Activated CD8-positive, alpha-beta T cell treated with anti-CD3 and anti-CD28 coated beads for 36 hours (primary cell): ENCODE data around the gene ROMO1. TPM values are rescaled to one million over a fixed set of nuclear protein-coding genes. Genes with fewer than 3 reads are reported as not detected.
"Not testable (repeated sequence)": the region's sequence is repeated elsewhere in the genome, so short reads cannot be mapped to it uniquely, and the experiment has no call there.

ENCODE experiments used
- ATAC-seq: fragments of 200-7000 bp; cut with Tn5 transposase; one replicate; pipeline ENCODE4 v1.10.0; 2021; ENCODE audit warnings: mild to moderate bottlenecking, moderate library complexity
- CTCF ChIA-PET: fragments of 350-600 bp; sonication (Branson Sonifier 250); formaldehyde crosslinking; loops from one replicate; lab custom pipeline; 2021; ENCODE audit warnings: antibody characterized with exemption; lab: Charles Lee
- POLR2A ChIA-PET: fragments of 350-600 bp; sonication (Branson Sonifier 250); formaldehyde crosslinking; loops from one replicate; lab custom pipeline; 2021; ENCODE audit warnings: antibody characterized with exemption; lab: Charles Lee
- DNase-seq: peaks from one replicate; pipeline ENCODE4 v3.0.0-alpha.2; 2020
- H3K27ac Mint-ChIP-seq: one replicate; pipeline ENCODE4 v1.8.0; 2021; ENCODE audit warnings: mild to moderate bottlenecking, mixed read lengths
- H3K27me3 Mint-ChIP-seq: one replicate; pipeline ENCODE4 v1.8.0; 2021; ENCODE audit warnings: mixed read lengths
- H3K36me3 Mint-ChIP-seq: one replicate; pipeline ENCODE4 v1.8.0; 2021; ENCODE audit warnings: low read depth, mixed read lengths
- H3K4me1 Mint-ChIP-seq: one replicate; pipeline ENCODE4 v1.8.0; 2021; ENCODE audit warnings: low read depth, mixed read lengths
- H3K4me3 Mint-ChIP-seq: one replicate; pipeline ENCODE4 v1.8.0; 2021; ENCODE audit warnings: mild to moderate bottlenecking, moderate library complexity, mixed read lengths
- H3K9me3 Mint-ChIP-seq: one replicate; pipeline ENCODE4 v1.8.0; 2021; ENCODE audit warnings: mixed read lengths
- intact Hi-C: fragments of 100-400 bp; cut with micrococcal nuclease; formaldehyde crosslinking; loops from one replicate; pipeline ENCODE4 v1.10.0; 2022
- total RNA-seq, 2 experiments: library from RNA; stranded (reverse); gene quantifications; one replicate each; pipeline ENCODE4 v1.2.3, GENCODE V29; 2021
- TF ChIP-seq, protein P1 (sequence below): fragments of 200-600 bp; IDR thresholded peaks from one replicate; pipeline ENCODE4 v1.8.0; 2022; ENCODE audit warnings: antibody characterized with exemption, mild to moderate bottlenecking

Gene ROMO1
- total RNA-seq, 2 experiments from 2014 or later, result 146 to 148 TPM

DNA sequence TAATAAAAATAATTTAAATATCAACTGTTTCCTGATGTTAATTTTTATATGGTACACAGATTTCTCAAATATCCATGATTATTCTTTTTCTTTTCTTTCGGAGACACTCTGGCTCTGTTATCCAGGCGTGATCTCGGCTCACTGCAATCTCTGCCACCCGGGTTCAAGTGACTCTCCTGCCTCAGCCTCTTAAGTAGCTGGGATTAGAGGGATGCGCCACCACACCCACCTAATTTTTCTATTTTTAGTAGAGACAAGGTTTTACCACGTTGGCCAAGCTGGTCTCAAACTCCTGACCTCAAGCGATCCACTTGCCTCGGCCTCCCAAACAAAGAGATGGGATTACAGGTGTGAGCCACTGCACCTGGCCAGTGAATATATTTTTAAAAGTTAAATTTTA is 20.5 kb downstream of the ROMO1 start:
- no peaks in the 10 kb centered on the region for H3K9me3 Mint-ChIP-seq
- no peak for ATAC-seq
- no peak for DNase-seq
- no peaks in the 10 kb centered on the region for H3K27me3 Mint-ChIP-seq
- peaks cover 70% of the 10 kb centered on the region for H3K36me3 Mint-ChIP-seq
- TF ChIP-seq, protein P1, sequence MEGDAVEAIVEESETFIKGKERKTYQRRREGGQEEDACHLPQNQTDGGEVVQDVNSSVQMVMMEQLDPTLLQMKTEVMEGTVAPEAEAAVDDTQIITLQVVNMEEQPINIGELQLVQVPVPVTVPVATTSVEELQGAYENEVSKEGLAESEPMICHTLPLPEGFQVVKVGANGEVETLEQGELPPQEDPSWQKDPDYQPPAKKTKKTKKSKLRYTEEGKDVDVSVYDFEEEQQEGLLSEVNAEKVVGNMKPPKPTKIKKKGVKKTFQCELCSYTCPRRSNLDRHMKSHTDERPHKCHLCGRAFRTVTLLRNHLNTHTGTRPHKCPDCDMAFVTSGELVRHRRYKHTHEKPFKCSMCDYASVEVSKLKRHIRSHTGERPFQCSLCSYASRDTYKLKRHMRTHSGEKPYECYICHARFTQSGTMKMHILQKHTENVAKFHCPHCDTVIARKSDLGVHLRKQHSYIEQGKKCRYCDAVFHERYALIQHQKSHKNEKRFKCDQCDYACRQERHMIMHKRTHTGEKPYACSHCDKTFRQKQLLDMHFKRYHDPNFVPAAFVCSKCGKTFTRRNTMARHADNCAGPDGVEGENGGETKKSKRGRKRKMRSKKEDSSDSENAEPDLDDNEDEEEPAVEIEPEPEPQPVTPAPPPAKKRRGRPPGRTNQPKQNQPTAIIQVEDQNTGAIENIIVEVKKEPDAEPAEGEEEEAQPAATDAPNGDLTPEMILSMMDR, result no peak
- no peak overlapping the region for H3K4me3 Mint-ChIP-seq
- peaks cover 51% of the 10 kb centered on the region for H3K4me1 Mint-ChIP-seq
- H3K27ac Mint-ChIP-seq, result no peak overlapping the region
- CTCF ChIA-PET, result interaction anchor here (0.7 to 2.1 kb wide), 4 partner anchors 8 to 20 kb away, joined by 3 to 11 read pairs (median 6); no protein-coding TSS in a partner anchor
- POLR2A ChIA-PET, result interaction anchor here (0.8 to 36.9 kb wide), 5 partner anchors 4 to 189 kb away, joined by 3 to 1214 read pairs (median 6); partner anchors contain the start of genes NFS1, PHF20, RBM39 and ROMO1
- intact Hi-C loops, result no loop called here

DNA sequence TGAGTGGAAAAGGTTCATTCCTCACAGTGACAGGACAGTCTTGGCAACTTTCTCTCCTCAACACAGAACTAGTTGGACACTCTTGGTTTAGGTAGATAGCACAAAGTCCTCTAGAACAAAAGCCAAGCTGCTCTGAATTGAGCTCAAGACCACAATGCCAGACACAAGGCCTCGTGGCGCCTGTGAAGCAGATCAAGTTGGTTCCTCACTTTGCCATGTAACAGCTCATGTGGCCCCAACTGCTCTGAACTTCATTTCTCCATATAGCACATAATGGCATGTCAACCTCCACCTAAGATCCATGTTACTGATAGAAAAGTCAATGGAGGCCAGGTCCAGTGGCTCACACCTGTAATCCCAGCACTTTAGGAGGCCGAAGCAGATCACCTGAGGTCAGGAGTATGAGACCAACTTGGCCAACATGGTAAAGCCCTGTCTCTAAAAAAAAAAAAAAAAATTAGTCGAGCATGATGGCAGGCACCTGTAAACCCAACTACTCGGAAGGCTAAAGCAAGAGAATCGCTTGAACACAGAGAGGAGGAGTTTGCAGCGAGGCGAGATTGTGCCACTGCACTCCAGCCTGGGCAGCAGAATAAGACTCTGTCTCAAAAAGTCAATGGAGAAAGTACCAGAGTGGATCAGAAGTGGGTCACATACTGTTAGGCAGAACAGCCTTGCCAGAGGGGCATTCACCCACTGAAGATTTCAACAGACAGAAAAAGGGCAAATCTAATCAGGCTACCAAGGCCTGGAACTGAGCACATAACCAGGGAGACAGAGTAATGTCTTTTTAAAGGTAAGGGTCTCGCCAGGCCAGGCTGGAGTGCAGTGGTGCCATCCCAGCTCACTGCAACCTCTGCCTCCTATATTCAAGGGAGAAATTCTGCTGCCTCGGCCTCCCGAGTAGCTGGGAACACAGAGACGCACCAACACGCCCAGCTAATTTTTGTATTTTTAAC is 21.2 kb downstream of the ROMO1 start:
- H3K27ac Mint-ChIP-seq, result peak overlapping the region; percentile 56

DNA sequence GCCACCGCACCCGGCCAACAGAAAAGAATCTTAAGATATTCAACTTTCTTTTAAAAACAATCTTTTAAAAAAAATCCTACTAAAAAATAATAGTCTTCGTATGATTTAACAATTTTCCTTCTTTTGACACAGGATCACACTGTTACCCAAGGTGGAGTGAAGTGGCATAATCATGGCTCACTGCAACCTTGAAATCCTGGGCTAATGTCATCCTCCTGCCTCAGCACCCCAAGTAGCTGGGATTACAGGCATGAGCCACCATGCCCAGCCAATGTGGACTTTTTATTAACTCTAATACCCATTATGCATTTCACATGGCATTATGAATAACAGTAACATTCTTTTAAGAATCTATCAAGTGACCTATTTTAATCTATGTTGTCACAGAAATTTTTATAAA is 22.0 kb downstream of the ROMO1 start:
- H3K9me3 Mint-ChIP-seq, result no peaks in the 10 kb centered on the region
- H3K4me3 Mint-ChIP-seq, result no peak overlapping the region
- ChIA-PET CTCF (no interaction called here), POLR2A (interaction anchor here (1.2 to 36.9 kb wide), 3 partner anchors 6 to 103 kb away, joined by 5 to 1214 read pairs (median 1214); partner anchors contain the start of genes NFS1, RBM39 and ROMO1)
- DNase-seq (no peak), ATAC-seq (no peak)
- H3K4me1 Mint-ChIP-seq, result peaks cover 48% of the 10 kb centered on the region
- intact Hi-C loops, result no loop called here
- no peaks in the 10 kb centered on the region for H3K27me3 Mint-ChIP-seq
- H3K27ac Mint-ChIP-seq, result peak overlapping the region; percentile 44
- H3K36me3 Mint-ChIP-seq, result peaks cover 72% of the 10 kb centered on the region
- TF ChIP-seq, protein P1, result no peak

More for the DNA sequence above, 21.2 kb downstream of the ROMO1 start:
- Mint-ChIP-seq H3K9me3 (no peaks in the 10 kb centered on the region), H3K4me3 (no peak overlapping the region), H3K36me3 (peaks cover 73% of the 10 kb centered on the region), H3K27me3 (no peaks in the 10 kb centered on the region), H3K4me1 (peaks cover 52% of the 10 kb centered on the region)
- TF ChIP-seq, protein P1, result no peak
- ChIA-PET CTCF (interaction anchor here (0.7 to 2.1 kb wide), 4 partner anchors 9 to 20 kb away, joined by 3 to 11 read pairs (median 6); no protein-coding TSS in a partner anchor), POLR2A (interaction anchor here (0.8 to 36.9 kb wide), 4 partner anchors 5 to 147 kb away, joined by 4 to 1214 read pairs (median 610); partner anchors contain the start of genes NFS1, PHF20, RBM39 and ROMO1)
- intact Hi-C loops, result no loop called here
- ATAC-seq (no peak), DNase-seq (no peak)

DNA sequence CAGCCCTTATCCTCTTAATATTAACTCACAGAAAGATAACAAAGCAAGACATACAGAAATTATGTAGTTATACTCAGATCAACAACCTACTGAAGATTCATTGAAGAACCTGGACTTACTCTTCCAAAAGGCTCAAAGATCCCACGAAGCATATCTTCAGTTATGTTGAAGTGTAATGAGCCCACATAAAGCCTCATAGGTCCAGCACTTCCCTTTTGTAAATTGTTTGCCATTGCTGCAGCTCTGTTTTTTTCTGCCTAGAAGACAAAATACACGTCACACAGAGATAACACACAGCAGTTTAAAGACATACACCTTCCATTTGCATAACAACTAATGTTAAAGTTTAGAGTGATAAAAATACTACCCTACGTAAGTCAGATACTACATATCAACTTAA is 22.4 kb downstream of the ROMO1 start:
- Mint-ChIP-seq H3K36me3 (peaks cover 73% of the 10 kb centered on the region), H3K4me3 (no peak overlapping the region), H3K9me3 (no peaks in the 10 kb centered on the region), H3K27ac (peak overlapping the region; percentile 44), H3K4me1 (peaks cover 47% of the 10 kb centered on the region), H3K27me3 (no peaks in the 10 kb centered on the region)
- ATAC-seq (no peak), DNase-seq (no peak)
- TF ChIP-seq, protein P1, result no peak
- POLR2A ChIA-PET, result interaction anchor here (0.8 to 36.9 kb wide), 4 partner anchors 5 to 227 kb away, joined by 3 to 1214 read pairs (median 610); partner anchors contain the start of genes NFS1, RBM39 and ROMO1
- intact Hi-C loops, result no loop called here
- CTCF ChIA-PET, result no interaction called here

DNA sequence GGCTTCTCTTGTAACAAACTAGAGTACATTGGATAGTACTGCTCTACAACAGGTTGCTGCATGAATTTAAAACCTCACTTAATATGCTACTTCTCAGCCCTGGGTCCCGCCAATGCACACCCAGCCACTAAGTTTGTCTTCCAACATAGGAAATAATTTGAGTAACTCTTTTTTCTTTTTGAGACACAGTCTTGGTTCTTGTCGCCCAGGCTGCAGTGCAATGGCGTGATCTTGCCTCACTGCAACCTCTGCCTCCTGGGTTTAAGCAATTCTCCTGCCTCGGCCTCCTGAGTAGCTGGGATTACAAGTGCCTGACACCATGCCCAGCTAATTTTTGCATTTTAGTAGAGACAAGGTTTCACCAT is 24.1 kb downstream of the ROMO1 start:
- Mint-ChIP-seq H3K4me1 (peaks cover 43% of the 10 kb centered on the region), H3K36me3 (peaks cover 74% of the 10 kb centered on the region), H3K27ac (peak overlapping the region; percentile 63)
- ChIA-PET POLR2A (interaction anchor here (1.1 to 36.9 kb wide), 3 partner anchors 4 to 87 kb away, joined by 3 to 1214 read pairs (median 1214); partner anchors contain the start of genes NFS1, RBM39 and ROMO1), CTCF (interaction anchor here (1.0 kb wide), 1 partner anchor 10 kb away, joined by 3 read pairs; no protein-coding TSS in a partner anchor)
- intact Hi-C loops, ATAC-seq, H3K9me3 Mint-ChIP-seq, DNase-seq, H3K4me3 Mint-ChIP-seq, H3K27me3 Mint-ChIP-seq: not testable (repeated sequence)

DNA sequence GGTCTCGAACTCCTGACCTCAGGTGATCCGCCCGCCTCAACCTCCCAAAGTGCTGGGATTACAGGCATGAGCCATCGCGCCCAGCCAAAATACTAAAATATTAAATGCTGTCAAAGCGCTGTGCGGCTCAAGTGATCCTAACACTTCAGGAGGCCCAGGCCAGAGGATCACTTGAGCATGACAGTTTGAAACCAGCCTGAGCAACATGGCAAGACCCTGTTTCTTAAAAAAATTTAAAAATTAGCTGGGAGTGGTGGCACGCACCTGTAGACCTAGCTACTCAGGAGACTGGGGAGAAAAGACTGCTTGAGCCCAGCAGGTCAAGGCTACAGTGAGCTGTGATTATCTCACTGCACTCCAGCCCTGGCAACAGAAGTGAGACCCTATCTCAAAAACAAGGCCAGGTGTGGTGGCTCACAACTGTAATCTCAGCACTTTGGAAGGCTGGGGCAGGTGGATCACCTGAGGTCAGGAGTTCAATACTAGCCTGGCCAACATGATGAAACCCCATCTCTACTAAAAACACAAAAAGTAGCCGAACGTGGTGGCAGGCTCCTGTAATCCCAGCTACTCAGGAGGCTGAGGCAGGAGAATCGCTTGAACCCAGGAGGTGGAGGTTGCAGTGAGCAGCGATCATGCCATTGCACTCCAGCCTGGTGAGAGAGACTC is 24.6 kb downstream of the ROMO1 start:
- ChIA-PET POLR2A (interaction anchor here (1.1 to 36.9 kb wide), 3 partner anchors 3 to 87 kb away, joined by 3 to 1214 read pairs (median 1214); partner anchors contain the start of genes NFS1, RBM39 and ROMO1), CTCF (interaction anchor here (1.0 to 1.4 kb wide), 2 partner anchors 10 to 21 kb away, joined by 3 to 4 read pairs; no protein-coding TSS in a partner anchor)
- H3K27me3 Mint-ChIP-seq, ATAC-seq, H3K9me3 Mint-ChIP-seq, DNase-seq, H3K4me3 Mint-ChIP-seq, intact Hi-C loops: not testable (repeated sequence)
- peaks cover 43% of the 10 kb centered on the region for H3K4me1 Mint-ChIP-seq
- peak overlapping the region; percentile 52 for H3K27ac Mint-ChIP-seq
- H3K36me3 Mint-ChIP-seq, result peaks cover 76% of the 10 kb centered on the region
